ENCODE measurements around the gene SPATA13. TPM values are rescaled to one million over a fixed set of nuclear protein-coding genes. Genes with fewer than 3 reads are reported as not detected.

Gene SPATA13
- total RNA-seq, 1 experiment from 2014 or later: 14.1 TPM

GRCh38 chr13:24247016-24247415 lies 86.5 kb downstream of the SPATA13 start:
- H3K4me1 Mint-ChIP-seq: peaks cover 24 to 26% of the 10 kb centered on the region in 2 experiments
- no CpG with 5 or more reads among the region's 5 CpGs for WGBS (ENCODE audit: extremely low coverage, insufficient read length, low lambda C conversion rate)

More at GRCh38 chr13:24247016-24247415, 86.5 kb downstream of the SPATA13 start:
- Mint-ChIP-seq H3K36me3 (ENCODE audit: insufficient read depth in 1 of 3, low read depth in 3 of 3) (peaks cover 0 to 2% (median 0%) of the 10 kb centered on the region in 3 experiments; a peak in 1 of 7 replicates), H3K27ac (peak overlapping the region; percentile 35 to 78 (median 42); a peak in 4 of 7 replicates), H3K9me3 (no peaks in the 10 kb centered on the region; a peak in 1 of 5 replicates), H3K4me3 (no peak overlapping the region), H3K27me3 (ENCODE audit: low read depth) (no peaks in the 10 kb centered on the region)
- Histone ChIP-seq H3K14ac (ENCODE audit: insufficient read depth, low read length) (no peak overlapping the region), H2BK20ac (ENCODE audit: low read depth, low read length, poor library complexity, severe bottlenecking) (no peak overlapping the region), H2BK12ac (ENCODE audit: insufficient read length, low read depth, low read length) (no peak overlapping the region), H2BK120ac (ENCODE audit: low read depth, low read length, poor library complexity, severe bottlenecking) (no peak overlapping the region), H4K20me1 (ENCODE audit: control insufficient read depth, insufficient read depth, insufficient read length) (no peaks in the 10 kb centered on the region), H2BK5ac (ENCODE audit: insufficient read length, low read length) (no peak overlapping the region), H2AFZ (ENCODE audit: low read length) (no peak overlapping the region), H4K5ac (ENCODE audit: insufficient read length, low read depth, low read length) (no peak overlapping the region), H2BK15ac (ENCODE audit: low read depth, low read length) (no peak overlapping the region), H3K9me3 (ENCODE audit: control insufficient read depth, low read depth, low read length) (no peaks in the 10 kb centered on the region), H3K4me1 (ENCODE audit: insufficient read depth, low read length) (no peaks in the 10 kb centered on the region; the same call in 1 of the 2 replicates), H3K27ac (ENCODE audit: insufficient read length, low read depth, low read length) (no peak overlapping the region), H3K23me2 (ENCODE audit: insufficient read length, low read depth, low read length, poor library complexity, severe bottlenecking) (no peaks in the 10 kb centered on the region), H3K56ac (ENCODE audit: insufficient read length, low read depth, low read length) (no peak overlapping the region), H3K4me2 (ENCODE audit: insufficient read depth, insufficient read length, low read length) (no peak overlapping the region), H3K79me2 (ENCODE audit: insufficient read depth, low read length) (peaks cover 2% of the 10 kb centered on the region; the same call in 1 of the 2 replicates), H3K27me3 (ENCODE audit: insufficient read depth, low read length) (no peaks in the 10 kb centered on the region), H4K91ac (ENCODE audit: insufficient read length, low read depth, low read length) (no peak overlapping the region), H3K23ac (ENCODE audit: insufficient read length, low read depth, low read length) (no peak overlapping the region), H3K9ac (ENCODE audit: extremely low read depth, insufficient read length, low read length) (no peak overlapping the region), H3T11ph (ENCODE audit: low read length) (no peak overlapping the region), H2AK5ac (ENCODE audit: insufficient read length, low read length) (no peak overlapping the region), H3K79me1 (ENCODE audit: insufficient read depth, low read depth, low read length, poor library complexity, severe bottlenecking) (no peaks in the 10 kb centered on the region), H3K18ac (ENCODE audit: insufficient read length, low read depth, low read length) (no peak overlapping the region), H3K4ac (ENCODE audit: low read depth, low read length) (no peak overlapping the region), H4K8ac (replicated peaks; ENCODE audit: insufficient read length, low read depth, low read length) (no peak overlapping the region)
- TF ChIP-seq, protein P1, sequence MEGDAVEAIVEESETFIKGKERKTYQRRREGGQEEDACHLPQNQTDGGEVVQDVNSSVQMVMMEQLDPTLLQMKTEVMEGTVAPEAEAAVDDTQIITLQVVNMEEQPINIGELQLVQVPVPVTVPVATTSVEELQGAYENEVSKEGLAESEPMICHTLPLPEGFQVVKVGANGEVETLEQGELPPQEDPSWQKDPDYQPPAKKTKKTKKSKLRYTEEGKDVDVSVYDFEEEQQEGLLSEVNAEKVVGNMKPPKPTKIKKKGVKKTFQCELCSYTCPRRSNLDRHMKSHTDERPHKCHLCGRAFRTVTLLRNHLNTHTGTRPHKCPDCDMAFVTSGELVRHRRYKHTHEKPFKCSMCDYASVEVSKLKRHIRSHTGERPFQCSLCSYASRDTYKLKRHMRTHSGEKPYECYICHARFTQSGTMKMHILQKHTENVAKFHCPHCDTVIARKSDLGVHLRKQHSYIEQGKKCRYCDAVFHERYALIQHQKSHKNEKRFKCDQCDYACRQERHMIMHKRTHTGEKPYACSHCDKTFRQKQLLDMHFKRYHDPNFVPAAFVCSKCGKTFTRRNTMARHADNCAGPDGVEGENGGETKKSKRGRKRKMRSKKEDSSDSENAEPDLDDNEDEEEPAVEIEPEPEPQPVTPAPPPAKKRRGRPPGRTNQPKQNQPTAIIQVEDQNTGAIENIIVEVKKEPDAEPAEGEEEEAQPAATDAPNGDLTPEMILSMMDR (conservative IDR thresholded peaks at IDR 0.05): no peak
- no peak for DNase-seq

Measured in H9 (cell line).